ENCODE results near the gene GRHL1.

The GRHL1 gene

GRCh38 chr2:9949992-9950520 lies 1.4 kb upstream of the GRHL1 start:
- DNase-seq, result no peak

GRCh38 chr2:9950521-9951271 lies 797 bp upstream of the GRHL1 start:
- peak in 1 of 2 experiments; percentile 37 for DNase-seq

GRCh38 chr2:9951272-9951521 lies 296 bp upstream of the GRHL1 start:
- no peak for DNase-seq

GRCh38 chr2:9952286-9952737 lies 819 bp downstream of the GRHL1 start:
- DNase-seq, result no peak

- DNase-seq, result no peak
Measured at GRCh38 chr2:9952856-9953503, 1.5 kb downstream of the GRHL1 start.

- DNase-seq, result no peak
Measured at GRCh38 chr2:9954136-9954535, 2.6 kb downstream of the GRHL1 start.

- DNase-seq, result no peak
Measured at GRCh38 chr2:9958057-9958456, 6.6 kb downstream of the GRHL1 start.

- DNase-seq, result no peak
Measured at GRCh38 chr2:9959262-9959661, 7.8 kb downstream of the GRHL1 start.

GRCh38 chr2:9961013-9961412 lies 9.5 kb downstream of the GRHL1 start:
- no peak for DNase-seq

- DNase-seq, result no peak
Measured at GRCh38 chr2:9964334-9964980, 13.0 kb downstream of the GRHL1 start.

- DNase-seq, result no peak
Measured at GRCh38 chr2:9965119-9965822, 13.8 kb downstream of the GRHL1 start.

GRCh38 chr2:9966491-9967022 lies 15.1 kb downstream of the GRHL1 start:
- DNase-seq, result no peak

- no peak for DNase-seq
Measured at GRCh38 chr2:9967053-9967775, 15.7 kb downstream of the GRHL1 start.

- no peak for DNase-seq
Measured at GRCh38 chr2:9968553-9969497, 17.3 kb downstream of the GRHL1 start.

- no peak for DNase-seq
Measured at GRCh38 chr2:9970200-9971044, 18.9 kb downstream of the GRHL1 start.

GRCh38 chr2:9971105-9971818 lies 19.8 kb downstream of the GRHL1 start:
- no peak for DNase-seq

- DNase-seq, result no peak
Measured at GRCh38 chr2:9971890-9972289, 20.4 kb downstream of the GRHL1 start.

GRCh38 chr2:9972621-9973479 lies 21.4 kb downstream of the GRHL1 start:
- no peak for DNase-seq

GRCh38 chr2:9973690-9974089 lies 22.2 kb downstream of the GRHL1 start:
- DNase-seq, result no peak

All from SW 1271 (cell line).